Suppressor macrophage treated with lipopolysaccharide for 1 hour (primary cell): ENCODE results near the gene IRF2BP2.

Source experiments
- DNase-seq, 3 donors: peaks; one replicate each; pipeline ENCODE4 v3.0.0-alpha.2; 2020 to 2022

The IRF2BP2 gene

GRCh38 chr1:234582681-234583301 is 27.2 kb downstream of the IRF2BP2 start:
- no peak for DNase-seq

DNA sequence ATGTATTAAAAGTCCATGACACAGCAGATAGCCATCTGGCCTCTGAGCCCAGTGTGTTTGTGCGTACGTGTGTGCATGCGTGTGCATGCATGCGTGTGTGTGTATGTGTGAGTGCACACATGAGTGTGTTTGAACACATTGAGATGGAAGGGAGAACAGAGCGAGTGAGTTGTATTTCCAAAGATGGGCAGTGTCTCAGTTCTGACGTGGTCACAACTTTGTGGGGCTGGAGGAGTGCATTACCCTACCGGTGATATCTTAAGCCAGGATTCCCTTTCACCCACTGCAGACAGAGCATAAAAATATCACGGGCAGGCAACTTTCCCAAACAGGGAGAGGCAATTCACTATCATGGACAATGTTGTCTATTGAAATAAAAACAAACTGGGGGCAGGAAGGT is 27.8 kb downstream of the IRF2BP2 start:
- DNase-seq = no peak

DNA sequence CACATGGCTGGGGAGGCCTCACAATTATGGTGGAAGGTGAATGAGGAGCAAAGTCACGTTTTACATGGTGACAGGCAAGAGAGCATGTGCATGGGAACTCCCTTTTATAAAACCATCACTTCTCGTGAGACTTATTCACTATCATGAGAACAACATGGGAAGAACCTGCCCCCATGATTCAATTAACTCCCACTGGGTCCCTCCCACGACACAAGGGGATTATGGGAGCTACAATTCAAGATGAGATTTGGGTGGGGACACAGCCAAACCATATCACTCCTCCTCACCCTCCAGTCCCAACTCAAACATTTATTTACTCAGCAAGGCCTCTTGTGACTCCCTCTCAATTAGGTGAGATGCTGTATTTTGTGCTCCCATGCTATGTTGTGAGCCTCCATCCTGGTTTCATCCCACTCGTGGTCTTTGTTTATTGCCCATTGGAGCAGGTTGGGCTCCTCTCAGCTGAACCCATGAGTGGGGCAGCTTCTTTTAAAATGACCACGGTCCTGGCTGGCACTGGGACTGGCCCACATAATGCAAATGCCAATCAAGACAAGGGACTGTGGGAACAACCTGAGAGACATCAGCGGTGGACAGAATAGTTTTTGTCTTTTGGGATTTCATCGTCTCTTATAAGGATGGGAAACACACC is 28.8 kb downstream of the IRF2BP2 start:
- DNase-seq = no peak

GRCh38 chr1:234579967-234580366 is 30.0 kb downstream of the IRF2BP2 start:
- DNase-seq = peak; percentile 52 to 77 (median 77)

- DNase-seq = no peak
Observed at GRCh38 chr1:234578735-234579134, 31.2 kb downstream of the IRF2BP2 start.

DNA sequence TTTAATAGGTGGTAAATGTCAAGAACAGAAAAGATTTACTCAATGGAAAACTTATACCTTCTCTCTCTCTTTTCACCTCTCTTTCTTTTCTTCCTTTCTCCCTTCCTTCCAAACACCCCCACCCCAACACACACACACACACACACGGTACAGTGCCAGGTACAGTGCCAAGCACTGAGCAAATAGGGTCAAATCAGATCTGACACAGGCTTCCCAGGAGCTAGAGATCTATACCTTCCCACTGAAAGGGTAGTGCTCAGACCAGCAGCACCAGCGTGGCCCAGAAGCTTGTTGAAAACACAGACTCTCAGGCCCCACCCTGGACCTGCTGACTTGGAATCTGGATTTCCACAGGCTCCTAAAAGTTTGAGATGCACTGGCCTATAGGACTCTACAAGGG is 31.9 kb downstream of the IRF2BP2 start:
- no peak for DNase-seq

DNA sequence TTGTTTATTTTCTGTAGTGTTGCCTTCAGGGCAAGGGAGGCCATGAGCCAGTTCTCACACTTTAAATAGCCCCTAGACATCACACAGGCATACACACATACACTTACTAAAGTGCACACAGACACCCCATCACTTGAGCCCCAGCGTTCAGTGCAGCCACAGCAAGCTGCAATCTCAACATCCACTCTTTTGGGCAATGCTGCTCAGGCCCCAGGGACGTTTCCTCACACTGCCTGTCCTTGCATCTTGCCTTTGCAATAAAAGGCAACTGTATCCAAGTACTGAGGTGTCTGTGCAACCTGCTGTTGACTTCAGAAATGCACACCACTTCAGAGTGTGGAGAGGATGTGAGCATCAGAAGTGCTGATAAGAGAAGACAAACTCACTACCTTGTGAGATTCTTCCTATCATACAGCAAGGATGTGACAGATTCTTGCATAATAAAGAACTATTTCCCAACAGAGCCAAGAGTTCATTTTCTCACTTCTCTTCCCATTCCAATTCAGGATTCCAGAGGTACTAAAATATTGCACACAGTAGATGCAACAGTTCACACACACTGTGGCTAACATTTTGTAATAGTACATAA is 36.2 kb downstream of the IRF2BP2 start:
- DNase-seq = peak in 1 of 3 donors; percentile 47

DNA sequence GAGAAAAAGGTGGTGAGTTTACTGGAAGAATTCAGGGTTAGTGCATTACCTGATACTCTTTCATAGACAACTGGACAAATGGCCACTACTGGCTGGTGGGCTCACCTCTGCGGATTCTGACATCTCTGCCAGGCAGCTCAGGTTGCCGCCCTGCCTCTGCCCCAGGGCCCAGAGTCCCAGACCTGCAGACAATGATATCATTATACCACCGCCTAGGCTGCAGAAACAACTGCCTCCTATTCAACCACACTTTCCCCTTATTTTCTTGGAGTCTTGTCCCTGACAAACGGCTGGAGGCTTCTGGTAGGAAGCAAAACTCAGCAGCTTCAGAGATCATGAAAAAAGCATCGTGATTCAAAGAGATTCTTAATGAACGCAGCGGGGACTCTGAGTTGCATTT is 37.0 kb downstream of the IRF2BP2 start:
- no peak for DNase-seq

- no peak for DNase-seq
Observed at GRCh38 chr1:234571702-234572101, 38.3 kb downstream of the IRF2BP2 start.

DNA sequence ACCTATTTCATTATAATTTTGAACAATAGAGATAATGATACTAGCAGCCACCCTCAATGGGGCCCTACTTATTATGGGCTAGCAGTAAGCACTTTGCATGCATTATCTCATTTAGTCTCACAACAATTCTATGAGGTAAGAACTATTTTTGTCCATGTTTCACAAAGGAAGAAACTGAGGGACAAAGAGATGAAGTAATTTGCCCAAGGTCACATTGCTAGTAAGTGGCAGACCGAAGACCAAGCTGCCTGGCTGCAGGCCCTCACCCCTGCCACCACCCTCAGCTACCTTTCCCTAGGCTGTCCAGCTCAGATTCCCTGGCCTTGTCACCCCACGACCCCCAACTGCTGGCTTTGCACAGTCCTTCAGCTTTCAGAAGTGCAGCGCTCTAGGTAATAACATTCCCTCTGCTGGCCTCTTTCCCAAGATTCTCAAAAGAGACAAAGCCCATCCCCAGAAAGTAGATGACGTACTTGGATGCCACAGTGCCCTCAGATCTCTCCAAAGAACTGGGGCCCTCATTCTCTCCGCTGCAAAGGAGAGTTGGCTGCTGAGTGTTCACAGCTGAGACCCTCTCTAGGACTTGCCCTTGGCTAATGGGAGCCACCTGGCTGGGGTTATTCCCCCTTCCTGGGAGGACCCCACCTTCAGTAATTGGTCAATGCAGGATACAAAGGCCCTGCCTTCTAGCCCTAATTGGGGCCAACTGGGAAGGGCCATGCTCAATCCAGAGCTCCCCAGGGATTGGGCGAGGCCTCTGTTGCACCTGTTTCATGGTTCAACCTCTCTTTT is 39.5 kb downstream of the IRF2BP2 start:
- no peak for DNase-seq

DNA sequence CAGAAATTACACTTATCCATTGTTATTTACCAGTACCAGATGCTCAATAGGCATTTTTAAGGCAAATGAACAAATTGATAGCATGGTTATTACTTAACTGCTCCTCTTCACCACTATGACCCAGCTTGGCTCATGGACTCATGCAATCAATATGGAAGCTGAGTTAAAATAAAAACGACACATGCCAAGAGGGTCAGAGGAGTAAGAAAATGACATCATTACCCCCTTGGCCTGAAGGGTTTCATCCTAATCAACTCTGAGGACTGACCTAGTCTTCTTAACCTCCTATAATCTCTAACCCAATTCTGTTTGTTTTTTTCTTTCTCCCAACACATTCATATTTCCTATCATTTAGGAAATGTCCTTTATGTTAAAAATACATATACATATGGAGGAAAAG is 41.6 kb downstream of the IRF2BP2 start:
- no peak for DNase-seq

- DNase-seq = no peak
Observed at GRCh38 chr1:234565132-234565531, 44.8 kb downstream of the IRF2BP2 start.

GRCh38 chr1:234564035-234565029 is 45.6 kb downstream of the IRF2BP2 start:
- DNase-seq = no peak

GRCh38 chr1:234562334-234562733 is 47.6 kb downstream of the IRF2BP2 start:
- DNase-seq = no peak

- no peak for DNase-seq
Observed at GRCh38 chr1:234561319-234561718, 48.7 kb downstream of the IRF2BP2 start.

GRCh38 chr1:234559902-234560676 is 49.9 kb downstream of the IRF2BP2 start:
- no peak for DNase-seq

- DNase-seq = no peak
Observed at GRCh38 chr1:234559152-234559901, 50.7 kb downstream of the IRF2BP2 start.

GRCh38 chr1:234558330-234558836 is 51.6 kb downstream of the IRF2BP2 start:
- no peak for DNase-seq

GRCh38 chr1:234556245-234556943 is 53.6 kb downstream of the IRF2BP2 start:
- DNase-seq = no peak
